ENCODE data around the gene SMYD1.

Gene SMYD1

DNA sequence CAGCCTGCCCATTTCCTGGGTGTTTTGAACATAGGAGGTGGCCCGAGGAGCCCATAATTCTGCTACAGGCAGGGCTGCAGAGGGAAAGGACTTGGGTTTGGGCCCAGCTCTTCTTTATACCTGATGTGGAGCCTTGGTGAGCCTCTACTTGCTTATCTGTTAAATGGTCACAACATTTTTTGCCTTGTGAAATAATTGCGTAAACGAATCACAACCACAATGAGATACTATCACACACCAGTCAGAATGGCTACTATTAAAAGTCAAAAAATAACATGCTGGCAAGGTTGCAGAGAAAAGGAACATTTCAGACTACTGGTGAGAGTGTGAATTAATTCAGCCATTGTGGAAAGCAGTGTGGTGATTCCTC lies 64.4 kb downstream of the SMYD1 start:
- no peak for DNase-seq (ENCODE audit: low spot score)
- TF ChIP-seq, protein P1, sequence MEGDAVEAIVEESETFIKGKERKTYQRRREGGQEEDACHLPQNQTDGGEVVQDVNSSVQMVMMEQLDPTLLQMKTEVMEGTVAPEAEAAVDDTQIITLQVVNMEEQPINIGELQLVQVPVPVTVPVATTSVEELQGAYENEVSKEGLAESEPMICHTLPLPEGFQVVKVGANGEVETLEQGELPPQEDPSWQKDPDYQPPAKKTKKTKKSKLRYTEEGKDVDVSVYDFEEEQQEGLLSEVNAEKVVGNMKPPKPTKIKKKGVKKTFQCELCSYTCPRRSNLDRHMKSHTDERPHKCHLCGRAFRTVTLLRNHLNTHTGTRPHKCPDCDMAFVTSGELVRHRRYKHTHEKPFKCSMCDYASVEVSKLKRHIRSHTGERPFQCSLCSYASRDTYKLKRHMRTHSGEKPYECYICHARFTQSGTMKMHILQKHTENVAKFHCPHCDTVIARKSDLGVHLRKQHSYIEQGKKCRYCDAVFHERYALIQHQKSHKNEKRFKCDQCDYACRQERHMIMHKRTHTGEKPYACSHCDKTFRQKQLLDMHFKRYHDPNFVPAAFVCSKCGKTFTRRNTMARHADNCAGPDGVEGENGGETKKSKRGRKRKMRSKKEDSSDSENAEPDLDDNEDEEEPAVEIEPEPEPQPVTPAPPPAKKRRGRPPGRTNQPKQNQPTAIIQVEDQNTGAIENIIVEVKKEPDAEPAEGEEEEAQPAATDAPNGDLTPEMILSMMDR (IDR thresholded peaks at IDR 0.05; ENCODE audit: extremely low read depth, missing control alignments) = no peak

DNA sequence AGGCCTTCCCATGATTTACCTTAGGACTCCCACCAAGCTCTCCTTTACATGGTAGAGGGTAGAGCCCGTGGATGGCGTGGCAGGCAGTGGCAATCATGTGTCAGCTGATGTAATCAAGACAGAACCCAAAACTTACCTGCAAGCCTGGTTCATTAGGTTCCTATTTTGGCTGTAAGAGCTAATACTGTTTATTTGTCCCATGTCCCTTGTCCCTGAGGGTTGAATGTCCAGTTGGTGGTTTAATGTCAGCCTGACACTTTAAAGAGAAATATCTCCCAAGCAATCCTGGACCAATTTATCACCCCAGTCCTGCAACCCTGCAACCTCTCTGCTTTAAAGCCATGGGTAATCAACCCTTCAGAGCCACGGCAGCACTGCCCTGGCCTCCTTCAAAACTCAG lies 66.2 kb downstream of the SMYD1 start:
- TF ChIP-seq, protein P1 (IDR thresholded peaks at IDR 0.05; ENCODE audit: extremely low read depth, missing control alignments) = no peak
- no peak for DNase-seq (ENCODE audit: low spot score)

DNA sequence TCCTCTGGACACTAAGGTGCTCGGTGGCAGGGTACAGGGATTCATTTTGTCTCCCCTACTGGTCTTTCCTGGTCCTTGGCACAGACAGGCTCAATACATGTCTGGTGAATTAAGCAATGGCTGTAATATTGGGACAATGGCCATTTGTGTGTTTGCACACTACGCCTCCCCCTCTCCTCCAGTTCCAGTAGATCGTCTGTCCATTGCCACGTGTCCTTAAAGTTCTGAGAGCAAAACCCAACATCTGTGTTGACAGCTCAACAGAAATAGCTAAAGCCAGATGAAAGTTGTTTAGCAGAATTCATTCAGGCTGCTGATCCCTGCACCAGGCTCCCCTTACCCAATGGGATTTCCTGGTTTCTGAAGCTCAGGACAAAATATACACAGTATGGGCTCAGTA lies 69.2 kb downstream of the SMYD1 start:
- TF ChIP-seq, protein P1 (IDR thresholded peaks at IDR 0.05; ENCODE audit: extremely low read depth, missing control alignments) = no peak
- no peak for DNase-seq (ENCODE audit: low spot score)

DNA sequence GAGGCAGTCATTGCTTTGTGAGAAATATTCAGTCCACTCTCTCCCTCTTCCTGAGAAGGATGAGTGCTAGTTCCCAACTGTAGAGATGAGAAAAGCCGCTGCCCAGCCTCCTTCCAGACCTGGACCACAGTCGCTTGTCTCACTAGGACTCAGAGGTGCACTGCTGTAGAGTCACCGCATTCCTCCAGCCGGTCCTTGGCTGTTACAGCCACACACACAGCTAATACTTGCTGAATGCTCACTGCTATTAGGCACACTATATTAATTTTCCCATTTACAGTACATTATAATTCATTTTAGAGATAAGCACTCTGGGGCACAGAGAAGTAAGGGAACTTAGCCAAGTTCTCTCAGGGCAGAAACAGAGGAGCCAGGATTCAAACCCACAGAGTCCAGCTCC lies 70.2 kb downstream of the SMYD1 start:
- no peak for DNase-seq (ENCODE audit: low spot score)
- TF ChIP-seq, protein P1 (IDR thresholded peaks at IDR 0.05; ENCODE audit: extremely low read depth, missing control alignments) = no peak

DNA sequence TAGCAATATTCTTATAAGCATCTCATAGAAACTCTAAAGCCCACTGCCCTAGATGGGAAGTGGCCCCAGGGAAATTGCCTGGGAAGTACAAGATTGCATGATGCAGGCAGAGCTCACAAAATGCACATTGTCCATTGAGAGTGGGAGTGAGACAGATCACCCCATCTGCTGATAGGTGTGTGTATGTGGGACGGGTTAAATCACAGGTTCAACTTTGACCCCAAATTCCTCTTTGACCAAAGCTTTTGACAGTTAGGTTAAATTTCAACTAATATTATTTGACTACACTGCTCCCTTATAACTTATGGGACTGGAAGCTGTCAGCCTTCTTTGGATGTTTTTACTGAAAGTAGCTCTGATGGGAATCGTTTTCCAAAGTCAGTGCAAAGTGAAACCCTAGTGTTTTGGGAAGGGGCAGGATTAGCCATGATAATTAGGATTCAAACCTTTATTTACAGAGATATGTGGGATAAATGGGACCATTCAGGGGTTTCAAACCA lies 71.6 kb downstream of the SMYD1 start:
- no peak for DNase-seq (ENCODE audit: low spot score)
- TF ChIP-seq, protein P1 (IDR thresholded peaks at IDR 0.05; ENCODE audit: extremely low read depth, missing control alignments) = no peak

DNA sequence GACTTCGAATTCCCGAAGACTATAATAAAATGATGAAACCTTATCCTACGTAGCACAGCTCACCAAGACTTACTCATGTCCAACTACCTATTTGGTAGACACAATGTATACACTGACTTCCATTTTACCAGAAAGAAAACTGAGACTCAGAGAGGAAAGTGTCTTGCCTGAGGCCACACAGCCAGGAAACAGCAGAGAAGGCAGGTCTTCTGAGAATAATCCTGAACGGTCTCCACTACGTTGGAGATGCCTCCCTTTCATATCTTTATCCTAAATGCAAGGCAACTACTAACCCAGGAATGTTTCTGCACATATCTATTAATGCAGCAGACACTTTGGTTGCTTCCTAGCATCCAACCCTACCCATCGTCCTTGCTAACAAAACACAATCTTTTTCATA lies 72.2 kb downstream of the SMYD1 start:
- TF ChIP-seq, protein P1 (IDR thresholded peaks at IDR 0.05; ENCODE audit: extremely low read depth, missing control alignments) = no peak

DNA sequence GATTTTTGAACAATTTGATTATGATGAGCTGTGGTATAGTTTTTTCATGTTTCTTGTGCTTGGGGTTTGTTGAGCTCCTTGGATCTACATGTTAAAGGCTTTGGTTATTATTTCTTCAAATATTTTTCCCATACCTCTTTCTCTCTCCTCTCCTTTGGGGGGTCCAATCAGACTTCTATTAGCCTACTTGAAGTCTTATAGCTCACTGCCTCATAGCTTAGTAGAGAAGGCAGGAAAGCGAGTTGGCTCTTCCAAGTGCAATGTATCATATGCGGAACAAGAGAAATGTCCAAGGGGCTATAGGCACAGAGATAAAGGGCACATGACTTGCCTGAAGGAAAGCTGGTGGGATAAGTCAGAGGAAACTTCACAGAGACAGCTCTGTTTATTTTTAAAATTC lies 74.3 kb downstream of the SMYD1 start:
- no peak for DNase-seq (ENCODE audit: low spot score)
- TF ChIP-seq, protein P1 (IDR thresholded peaks at IDR 0.05; ENCODE audit: extremely low read depth, missing control alignments) = no peak

More for the DNA sequence above, 72.2 kb downstream of the SMYD1 start:
- no peak for DNase-seq (ENCODE audit: low spot score)

Data from GM20000 (cell line).